GM18520 (cell line): Measurements from ENCODE around the gene DIP2A.
"Not testable (repeated sequence)": the region's sequence is repeated elsewhere in the genome, so short reads cannot be mapped to it uniquely, and the experiment has no call there.

Experiments
- ATAC-seq: cut with Tn5 transposase; IDR thresholded peaks from one replicate; pipeline ENCODE4 v1.9.1; 2021; ENCODE audit not compliant: unreplicated experiment

Gene DIP2A

DNA sequence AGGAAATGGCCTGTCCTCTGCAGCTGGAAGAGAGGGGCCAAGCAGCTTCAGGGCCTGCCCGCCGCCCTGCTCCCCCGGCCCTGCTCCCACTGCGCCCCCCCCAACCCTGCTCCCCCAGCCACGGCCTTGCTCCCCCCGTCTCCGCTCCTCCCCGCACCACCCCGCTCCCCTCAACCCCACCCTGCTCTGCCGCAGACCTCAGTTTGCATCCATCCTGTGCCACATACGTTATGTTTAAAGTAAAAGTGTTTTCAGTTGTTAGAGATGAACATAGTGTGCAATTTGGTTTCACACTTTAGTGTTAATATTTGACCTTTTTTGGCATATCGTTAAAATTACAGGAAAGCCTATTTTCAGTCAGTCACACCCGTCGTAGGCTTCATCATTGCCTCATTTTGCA, 34.1 kb upstream of the DIP2A start:
- ATAC-seq: no peak

DNA sequence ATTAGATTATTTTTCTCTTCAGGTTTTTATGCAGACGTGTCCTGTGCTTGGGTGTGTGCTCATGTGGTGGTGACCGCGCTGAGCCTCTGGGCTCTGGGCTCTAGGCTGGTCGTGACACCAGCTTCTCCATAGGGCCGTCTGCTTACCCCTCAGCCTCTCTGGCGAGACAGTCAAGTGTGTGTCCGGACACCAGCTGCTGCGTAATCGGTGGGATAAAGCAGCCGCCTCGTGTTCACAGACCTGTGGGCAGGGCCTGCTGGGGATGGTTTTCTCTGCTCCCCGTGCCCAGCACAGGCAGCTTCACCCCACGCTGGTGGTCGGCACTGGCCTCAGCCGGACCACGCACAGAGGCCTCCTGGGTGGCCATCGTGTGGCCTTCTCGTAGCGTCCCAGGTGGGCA, 33.6 kb upstream of the DIP2A start:
- ATAC-seq: no peak

DNA sequence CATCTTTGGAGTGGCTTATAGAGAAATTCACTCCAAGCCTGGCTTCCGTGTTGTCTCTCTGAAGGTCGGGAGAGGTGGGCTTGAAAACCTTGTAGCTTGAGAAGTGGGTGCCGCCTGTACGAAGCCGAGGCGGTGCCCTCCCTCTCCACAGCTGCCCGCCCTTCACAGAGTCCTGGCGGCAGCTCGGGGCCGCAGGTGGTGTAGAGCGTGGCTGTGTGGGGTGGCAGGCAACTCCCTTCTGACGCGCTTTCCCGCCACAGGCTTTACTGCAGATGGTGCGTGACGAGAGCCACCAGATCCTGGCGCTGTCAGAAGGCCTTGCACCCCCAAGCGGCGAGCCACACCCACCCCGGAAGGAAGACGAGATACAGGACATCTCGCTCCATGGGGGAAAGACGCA, 33.1 kb upstream of the DIP2A start:
- ATAC-seq: no peak

GRCh38 chr21:46426313-46427046, 32.2 kb upstream of the DIP2A start:
- ATAC-seq: no peak

DNA sequence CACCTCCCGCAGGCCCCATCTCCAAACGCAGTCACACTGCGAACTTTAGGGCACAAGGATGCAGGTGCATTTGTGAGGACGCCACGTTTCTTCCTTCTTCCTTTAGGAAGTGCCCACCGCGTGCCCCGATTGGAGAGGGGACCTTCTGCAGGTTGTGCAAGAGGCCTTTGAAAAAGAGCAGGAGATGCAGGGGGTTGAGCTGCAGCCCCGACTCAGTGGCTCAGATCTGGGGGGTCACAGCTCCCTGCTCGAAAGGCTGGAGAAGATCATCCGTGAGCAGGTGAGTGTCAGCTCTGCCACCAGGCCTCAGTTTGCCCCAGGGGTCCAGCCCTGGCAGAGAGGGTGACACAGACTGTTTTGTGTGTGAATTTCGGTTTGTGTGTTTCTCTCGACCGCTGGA, 31.2 kb upstream of the DIP2A start:
- ATAC-seq: no peak

DNA sequence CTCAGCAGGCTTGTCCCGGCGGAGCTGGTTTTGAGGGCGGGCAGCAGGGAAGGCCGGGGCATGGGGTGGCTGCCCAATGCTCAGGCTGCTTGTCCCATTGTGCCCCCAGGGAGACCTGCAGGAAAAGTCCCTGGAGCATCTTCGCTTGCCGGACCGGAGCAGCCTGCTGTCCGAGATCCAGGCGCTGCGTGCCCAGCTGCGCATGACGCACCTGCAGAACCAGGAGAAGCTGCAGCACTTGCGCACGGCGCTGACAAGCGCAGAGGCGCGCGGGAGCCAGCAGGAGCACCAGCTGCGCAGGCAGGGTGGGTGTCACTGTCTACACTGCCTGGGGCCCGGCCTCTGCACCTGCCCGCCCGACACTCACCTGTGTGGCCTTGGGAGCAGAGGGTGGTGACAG, 30.4 kb upstream of the DIP2A start:
- no peak for ATAC-seq

DNA sequence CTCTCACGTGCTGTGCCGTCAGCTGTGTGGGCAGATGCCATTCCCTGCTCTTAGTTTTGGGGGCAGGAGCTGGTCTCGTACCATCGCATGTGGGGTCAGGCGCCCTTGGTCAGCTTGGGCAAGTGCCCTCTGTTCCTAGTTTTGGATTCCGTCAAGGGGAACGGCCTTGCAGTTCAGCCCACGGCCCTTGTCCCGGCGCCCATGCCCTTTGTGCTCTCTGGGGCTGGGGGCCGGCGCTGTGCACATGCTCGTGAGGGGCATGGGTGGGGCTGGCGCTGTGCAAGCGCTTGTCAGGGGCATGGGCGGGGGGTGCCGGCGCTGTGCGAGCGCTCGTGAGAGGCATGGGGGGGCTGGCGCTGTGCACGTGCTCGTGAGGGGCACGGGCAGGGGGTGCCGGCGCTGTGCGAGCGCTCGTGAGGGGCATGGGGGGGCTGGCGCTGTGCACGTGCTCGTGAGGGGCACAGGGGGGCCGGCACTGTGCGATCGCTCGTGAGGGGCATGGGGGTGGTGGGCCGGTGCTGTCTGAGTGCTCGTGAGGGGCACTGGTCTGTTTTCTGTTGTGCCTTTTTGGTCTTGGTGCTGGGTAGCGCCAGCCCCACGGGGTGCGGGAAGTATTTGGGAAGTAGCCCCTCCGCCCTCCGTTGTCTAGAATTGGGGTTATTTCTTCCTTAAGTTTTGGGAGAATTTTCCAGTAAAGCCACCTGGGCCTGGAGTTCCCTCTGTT, 29.5 kb upstream of the DIP2A start:
- no peak for ATAC-seq

GRCh38 chr21:46429754-46430681, 28.7 kb upstream of the DIP2A start:
- no peak for ATAC-seq

DNA sequence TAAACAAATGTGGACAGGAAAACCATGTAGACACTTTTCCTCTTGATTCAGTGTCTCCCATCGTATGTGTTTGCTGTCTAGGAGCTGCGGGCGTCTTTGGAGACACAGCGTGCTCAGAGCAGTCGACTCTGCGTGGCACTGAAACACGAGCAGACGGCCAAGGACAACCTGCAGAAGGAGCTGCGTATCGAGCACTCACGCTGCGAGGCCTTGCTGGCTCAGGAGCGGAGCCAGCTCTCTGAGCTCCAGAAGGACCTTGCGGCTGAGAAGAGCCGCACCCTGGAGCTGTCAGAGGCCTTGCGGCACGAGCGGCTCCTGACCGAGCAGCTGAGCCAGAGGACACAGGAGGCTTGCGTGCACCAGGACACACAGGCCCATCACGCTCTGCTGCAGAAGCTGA, 27.2 kb upstream of the DIP2A start:
- ATAC-seq: no peak

GRCh38 chr21:46431884-46432488, 26.7 kb upstream of the DIP2A start:
- ATAC-seq: no peak

GRCh38 chr21:46433116-46433515, 25.6 kb upstream of the DIP2A start:
- ATAC-seq: not testable (repeated sequence)

- no peak for ATAC-seq
Measured at GRCh38 chr21:46434322-46434958, 24.3 kb upstream of the DIP2A start.

GRCh38 chr21:46435786-46436227, 22.9 kb upstream of the DIP2A start:
- no peak for ATAC-seq

GRCh38 chr21:46436621-46437020, 22.1 kb upstream of the DIP2A start:
- ATAC-seq: no peak

- no peak for ATAC-seq
Measured at GRCh38 chr21:46437096-46437498, 21.6 kb upstream of the DIP2A start.

GRCh38 chr21:46437511-46437910, 21.2 kb upstream of the DIP2A start:
- ATAC-seq: no peak

DNA sequence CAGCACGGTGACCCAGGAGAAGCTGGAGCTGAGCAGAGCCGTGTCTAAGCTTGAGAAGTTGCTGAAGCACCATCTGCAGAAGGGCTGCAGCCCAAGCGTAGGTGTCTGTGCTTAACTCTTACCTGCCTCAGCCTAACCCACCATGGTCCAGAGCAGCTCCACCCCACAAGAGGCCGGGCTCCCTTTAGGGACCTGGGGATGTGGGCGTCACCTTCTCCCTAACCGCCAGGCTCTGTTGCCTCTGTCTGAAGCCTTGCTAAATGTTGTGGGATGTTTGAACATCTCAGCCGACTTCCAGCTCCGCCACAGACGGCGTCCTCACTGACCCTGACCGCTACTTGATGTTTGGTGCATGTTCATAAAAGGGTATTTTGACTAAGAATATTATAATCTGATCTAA, 20.4 kb upstream of the DIP2A start:
- no peak for ATAC-seq

GRCh38 chr21:46439906-46440305, 18.8 kb upstream of the DIP2A start:
- no peak for ATAC-seq

DNA sequence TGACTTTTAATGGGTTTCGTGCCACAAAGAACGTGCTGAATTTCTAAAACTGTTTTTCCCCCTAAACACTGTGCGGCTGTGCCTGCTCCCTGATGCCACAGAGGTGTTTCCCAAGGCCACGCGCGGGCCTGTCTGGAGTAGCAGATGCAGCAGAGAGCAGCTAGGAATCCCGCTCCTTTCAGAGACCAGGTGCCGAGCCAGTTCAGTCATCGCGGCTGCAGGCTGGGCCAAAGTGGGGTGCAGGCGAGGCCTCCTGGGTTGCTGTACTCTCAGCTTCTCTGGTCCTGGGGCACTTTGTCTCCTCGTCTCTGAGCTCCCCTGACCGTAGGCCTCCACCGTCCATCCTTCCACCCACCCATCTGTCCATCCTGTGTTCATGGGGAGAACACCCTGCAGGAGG, 17.4 kb upstream of the DIP2A start:
- no peak for ATAC-seq

- ATAC-seq: no peak
Measured at GRCh38 chr21:46441961-46442498, 16.7 kb upstream of the DIP2A start.
